ENCODE data around the gene LONRF2.
A peak's percentile ranks its signal among the peaks of the same experiment; 100 is the strongest.
"Not testable (repeated sequence)": the region's sequence is repeated elsewhere in the genome, so short reads cannot be mapped to it uniquely, and the experiment has no call there.

LONRF2 gene

DNA sequence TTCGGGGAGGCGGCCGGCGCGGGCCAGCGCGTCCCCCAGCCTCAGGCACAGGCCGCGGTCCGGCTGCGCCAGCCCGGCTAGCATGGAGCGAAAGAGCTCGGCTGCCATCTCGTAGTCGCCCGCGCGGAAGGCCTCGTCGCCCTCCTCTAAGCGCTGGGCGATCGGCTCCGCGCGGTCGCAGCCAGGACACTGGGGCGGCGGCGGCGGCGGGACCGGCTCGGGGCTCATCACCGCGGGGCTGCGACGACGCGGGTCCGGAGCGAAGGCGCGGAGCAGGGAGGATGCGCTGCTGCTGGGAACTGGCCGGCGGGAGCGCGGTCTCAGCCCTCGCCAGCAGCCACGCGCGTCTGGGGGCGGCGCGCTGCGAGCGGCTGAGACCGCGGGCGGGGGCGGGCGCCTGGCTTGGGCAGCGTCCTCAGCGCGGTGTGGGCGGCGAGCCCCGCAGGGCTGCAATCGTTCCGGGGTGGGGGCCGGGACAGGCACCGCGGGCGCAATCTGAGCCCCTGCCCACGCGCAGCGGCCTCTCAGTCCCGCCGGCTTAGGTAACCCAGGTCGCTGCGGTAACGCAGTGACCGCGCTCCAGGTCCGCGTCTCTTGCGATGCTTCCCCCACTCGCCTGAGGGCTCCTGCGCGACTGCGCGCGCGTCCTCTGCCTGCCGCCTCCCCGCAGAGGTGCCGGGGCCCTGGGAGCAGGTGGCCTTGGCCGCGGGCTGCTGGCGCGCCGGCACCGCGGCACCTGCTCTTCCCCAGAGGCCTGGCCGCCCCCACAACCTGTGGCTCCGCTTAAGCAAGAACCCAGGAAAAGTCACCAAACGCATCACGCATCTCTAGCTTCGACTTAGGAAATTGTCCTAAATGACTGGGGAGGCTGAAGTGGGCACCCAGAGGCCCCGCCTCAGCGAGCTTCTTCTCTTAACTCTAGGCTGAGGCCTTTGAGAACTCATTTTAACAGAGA, at the start of gene LONRF2:
Gene LONRF2, minus strand, starts transcription at position 636 of the 955 bp plus-strand sequence. Its CDS starts 408 bp downstream, at position 228.
- ChIA-PET CTCF (interaction anchor here (1.6 to 2.2 kb wide), 2 partner anchors 59 to 60 kb away, joined by 6 to 8 read pairs; no protein-coding TSS in a partner anchor), POLR2A (interaction anchor here (1.0 to 3.0 kb wide), 4 partner anchors 21 to 62 kb away, joined by 3 to 16 read pairs (median 4); no protein-coding TSS in a partner anchor)
- no peak for TF ChIP-seq TARDBP (IDR thresholded peaks at IDR 0.05)
- peak; percentile 56; the same call in 1 of the 2 replicates for TF ChIP-seq L3MBTL2 (conservative IDR thresholded peaks at IDR 0.05)
- no peak for TF ChIP-seq FOXM1 (IDR thresholded peaks at IDR 0.05; ENCODE audit: borderline replicate concordance)
- DNase-seq (ENCODE audit: extremely low spot score) = peak; percentile 58

DNA sequence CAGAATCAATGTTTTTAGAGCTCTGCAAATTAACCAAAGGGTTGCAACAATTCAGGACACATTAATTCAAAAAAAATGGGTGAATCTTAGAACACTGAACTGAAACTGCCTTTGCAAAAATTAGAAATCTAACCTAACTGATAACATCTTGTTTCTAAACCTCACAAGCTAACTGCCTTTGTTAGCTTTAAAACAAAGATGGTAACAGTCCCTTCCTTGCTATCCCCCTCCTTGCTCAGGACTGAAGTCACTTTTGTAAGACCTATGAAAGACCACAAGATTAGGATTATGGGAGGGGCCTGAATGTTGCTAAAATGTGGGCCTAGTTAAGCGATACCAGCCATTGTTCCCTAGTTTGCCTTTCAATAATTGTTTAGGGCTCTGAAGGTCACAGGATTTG, 44.9 kb upstream of the LONRF2 start:
- CTCF ChIA-PET = interaction anchor here (1.2 to 2.7 kb wide), 2 partner anchors 14 to 104 kb away, joined by 3 to 11 read pairs; no protein-coding TSS in a partner anchor
- no peak for DNase-seq (ENCODE audit: extremely low spot score)
- POLR2A ChIA-PET = interaction anchor here (0.7 kb wide), 1 partner anchor 50 kb away, joined by 3 read pairs; no protein-coding TSS in a partner anchor
- TF ChIP-seq SUZ12 (IDR thresholded peaks at IDR 0.05) = no peak
- no peak for TF ChIP-seq FOXA1 (IDR thresholded peaks at IDR 0.05)
- no peak for TF ChIP-seq ELF4 (IDR thresholded peaks at IDR 0.05)
- no peak for TF ChIP-seq NFRKB (IDR thresholded peaks at IDR 0.05)
- no peak for TF ChIP-seq L3MBTL2 (conservative IDR thresholded peaks at IDR 0.05)
- TF ChIP-seq CTBP1 (IDR thresholded peaks at IDR 0.05; ENCODE audit: borderline replicate concordance) = no peak
- no peak for TF ChIP-seq FOXM1 (IDR thresholded peaks at IDR 0.05; ENCODE audit: borderline replicate concordance)
- no peak for TF ChIP-seq BHLHE40 (IDR thresholded peaks at IDR 0.05; ENCODE audit: borderline replicate concordance)
- no peak for TF ChIP-seq SP1 (IDR thresholded peaks at IDR 0.05)
- no peak for TF ChIP-seq ZNF384 (IDR thresholded peaks at IDR 0.05)
- TF ChIP-seq ARNT (IDR thresholded peaks at IDR 0.05) = no peak
- no peak for TF ChIP-seq TARDBP (IDR thresholded peaks at IDR 0.05)
- TF ChIP-seq LEF1 (IDR thresholded peaks at IDR 0.05; ENCODE audit: borderline replicate concordance) = no peak
- TF ChIP-seq, protein P1, sequence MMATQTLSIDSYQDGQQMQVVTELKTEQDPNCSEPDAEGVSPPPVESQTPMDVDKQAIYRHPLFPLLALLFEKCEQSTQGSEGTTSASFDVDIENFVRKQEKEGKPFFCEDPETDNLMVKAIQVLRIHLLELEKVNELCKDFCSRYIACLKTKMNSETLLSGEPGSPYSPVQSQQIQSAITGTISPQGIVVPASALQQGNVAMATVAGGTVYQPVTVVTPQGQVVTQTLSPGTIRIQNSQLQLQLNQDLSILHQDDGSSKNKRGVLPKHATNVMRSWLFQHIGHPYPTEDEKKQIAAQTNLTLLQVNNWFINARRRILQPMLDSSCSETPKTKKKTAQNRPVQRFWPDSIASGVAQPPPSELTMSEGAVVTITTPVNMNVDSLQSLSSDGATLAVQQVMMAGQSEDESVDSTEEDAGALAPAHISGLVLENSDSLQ (IDR thresholded peaks at IDR 0.05) = no peak

DNA sequence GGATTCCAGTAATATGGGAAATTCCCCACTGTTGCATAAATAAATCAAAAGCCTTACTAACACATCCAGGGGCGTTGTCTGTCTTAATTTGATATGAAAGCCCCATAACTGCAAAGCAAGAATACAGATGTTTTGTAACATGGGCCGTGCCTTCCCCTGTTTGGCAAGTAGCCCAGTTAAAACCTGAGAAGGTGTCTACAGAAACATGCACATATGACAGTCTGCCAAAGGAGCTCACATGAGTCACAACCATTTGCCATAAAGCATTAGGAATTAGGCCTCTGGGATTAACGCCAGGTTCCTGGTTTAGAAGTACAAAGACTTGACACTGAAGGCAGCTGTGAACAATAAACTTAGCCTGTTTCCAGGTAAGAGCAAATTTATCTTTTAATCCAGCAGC, 43.1 kb upstream of the LONRF2 start:
- ChIA-PET CTCF (interaction anchor here (0.8 to 2.7 kb wide), 2 partner anchors 15 to 16 kb away, joined by 4 to 11 read pairs; no protein-coding TSS in a partner anchor), POLR2A (no interaction called here)
- TF ChIP-seq CTBP1 (IDR thresholded peaks at IDR 0.05; ENCODE audit: borderline replicate concordance) = no peak
- no peak for TF ChIP-seq HDGF (IDR thresholded peaks at IDR 0.05; ENCODE audit: borderline replicate concordance)
- TF ChIP-seq TARDBP (IDR thresholded peaks at IDR 0.05) = no peak
- DNase-seq (ENCODE audit: extremely low spot score) = no peak

DNA sequence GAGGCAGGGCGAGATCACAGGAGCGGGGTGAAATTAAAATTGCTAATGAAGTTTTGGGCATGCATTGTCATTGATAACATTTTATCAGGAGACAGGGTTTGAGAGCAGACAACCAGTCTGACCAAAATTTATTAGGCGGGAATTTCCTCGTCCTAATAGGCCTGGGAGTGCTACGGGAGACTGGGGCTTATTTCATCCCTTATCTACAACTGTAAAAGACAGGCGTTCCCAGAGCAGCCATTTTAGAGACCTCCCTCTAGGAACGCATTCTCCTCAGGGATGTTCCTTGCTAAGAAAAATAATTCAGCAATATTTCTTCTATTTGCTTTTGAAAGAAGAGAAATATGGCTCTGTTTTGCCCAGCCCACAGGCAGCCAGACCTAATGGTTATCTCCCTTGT, 40.0 kb upstream of the LONRF2 start:
- POLR2A ChIA-PET; DNase-seq (ENCODE audit: extremely low spot score); CTCF ChIA-PET: not testable (repeated sequence)

DNA sequence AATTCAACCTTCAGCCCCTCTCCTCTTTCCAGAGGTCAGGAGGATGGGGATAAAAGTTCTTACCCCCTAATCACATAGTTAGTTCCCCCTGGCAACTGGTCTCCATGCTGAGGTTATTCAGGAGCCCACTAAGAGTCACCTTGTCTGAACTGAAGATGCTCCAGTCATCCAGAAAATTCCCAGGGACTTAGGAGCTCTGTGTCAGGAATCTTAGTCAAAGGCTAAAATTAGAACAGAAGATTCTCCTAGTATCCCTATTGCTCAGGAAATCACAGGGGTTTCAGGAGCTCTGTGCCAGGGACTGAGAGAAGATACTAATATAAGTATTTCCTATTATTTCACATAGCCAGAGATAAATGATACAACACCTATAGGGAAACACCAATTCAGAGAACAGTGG, 37.3 kb upstream of the LONRF2 start:
- ChIA-PET POLR2A (no interaction called here), CTCF (no interaction called here)
- DNase-seq (ENCODE audit: extremely low spot score) = no peak

DNA sequence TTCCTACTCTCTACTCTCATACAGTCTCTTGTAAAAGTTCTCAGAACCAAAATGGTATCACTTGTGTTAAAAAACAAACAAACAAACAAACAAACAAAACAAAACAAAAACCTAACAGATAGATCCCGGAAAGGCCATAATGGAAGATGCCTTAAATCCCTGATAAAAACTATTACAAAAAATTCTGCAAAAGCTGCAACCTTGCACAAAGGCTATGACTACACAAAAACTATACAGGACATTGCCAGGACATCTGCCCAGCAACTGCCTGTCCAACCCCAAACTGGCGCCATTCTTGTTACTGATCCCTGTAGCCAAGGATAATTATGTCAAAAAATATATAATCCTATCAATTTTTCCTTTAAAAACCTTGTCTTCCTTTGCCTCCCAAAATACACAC, 36.3 kb upstream of the LONRF2 start:
- TF ChIP-seq FOXA1 (IDR thresholded peaks at IDR 0.05) (no peak), NFRKB (IDR thresholded peaks at IDR 0.05) (no peak), L3MBTL2 (conservative IDR thresholded peaks at IDR 0.05) (no peak), HDGF (IDR thresholded peaks at IDR 0.05; ENCODE audit: borderline replicate concordance) (no peak), ARNT (IDR thresholded peaks at IDR 0.05) (no peak)
- ChIA-PET POLR2A (no interaction called here), CTCF (no interaction called here)
- no peak for DNase-seq (ENCODE audit: extremely low spot score)

More for the DNA sequence above, 37.3 kb upstream of the LONRF2 start:
- TF ChIP-seq CTBP1 (IDR thresholded peaks at IDR 0.05; ENCODE audit: borderline replicate concordance) = no peak
- no peak for TF ChIP-seq TARDBP (IDR thresholded peaks at IDR 0.05)
- no peak for TF ChIP-seq FOXK2 (IDR thresholded peaks at IDR 0.05)
- no peak for TF ChIP-seq L3MBTL2 (conservative IDR thresholded peaks at IDR 0.05)
- TF ChIP-seq LEF1 (IDR thresholded peaks at IDR 0.05; ENCODE audit: borderline replicate concordance) = no peak
- TF ChIP-seq, protein P1 (IDR thresholded peaks at IDR 0.05) = no peak
- TF ChIP-seq SUZ12 (IDR thresholded peaks at IDR 0.05) = no peak
- no peak for TF ChIP-seq FOXA1 (IDR thresholded peaks at IDR 0.05)
- TF ChIP-seq ZNF384 (IDR thresholded peaks at IDR 0.05) = no peak
- TF ChIP-seq BHLHE40 (IDR thresholded peaks at IDR 0.05; ENCODE audit: borderline replicate concordance) = no peak
- TF ChIP-seq ARNT (IDR thresholded peaks at IDR 0.05) = no peak
- no peak for TF ChIP-seq NFRKB (IDR thresholded peaks at IDR 0.05)
- TF ChIP-seq ELF4 (IDR thresholded peaks at IDR 0.05) = no peak
- TF ChIP-seq FOXM1 (IDR thresholded peaks at IDR 0.05; ENCODE audit: borderline replicate concordance) = no peak

DNA sequence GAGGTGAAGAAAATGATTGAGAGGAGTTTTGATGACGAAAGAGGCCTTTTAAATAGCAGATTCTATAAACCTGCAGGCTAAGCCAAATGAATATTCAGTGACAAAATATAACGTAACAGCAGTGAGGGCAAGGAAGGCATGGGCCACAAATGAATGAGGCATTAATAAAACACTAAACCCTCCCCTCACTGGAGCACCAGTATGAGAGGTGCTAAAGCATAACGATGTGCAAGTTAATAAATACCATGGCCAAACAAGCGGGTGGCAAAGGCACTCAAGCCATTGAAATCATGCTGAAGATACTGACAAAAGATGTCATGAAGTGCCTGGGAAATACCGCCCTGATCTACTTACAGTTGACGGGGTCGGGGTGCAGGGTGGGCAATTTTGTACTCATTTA, 30.2 kb upstream of the LONRF2 start:
- ChIA-PET CTCF (no interaction called here), POLR2A (no interaction called here)
- TF ChIP-seq ELF4 (IDR thresholded peaks at IDR 0.05) (no peak), HDGF (IDR thresholded peaks at IDR 0.05; ENCODE audit: borderline replicate concordance) (no peak), CTBP1 (IDR thresholded peaks at IDR 0.05; ENCODE audit: borderline replicate concordance) (no peak), BHLHE40 (IDR thresholded peaks at IDR 0.05; ENCODE audit: borderline replicate concordance) (no peak), TARDBP (IDR thresholded peaks at IDR 0.05) (no peak), FOXM1 (IDR thresholded peaks at IDR 0.05; ENCODE audit: borderline replicate concordance) (no peak), L3MBTL2 (conservative IDR thresholded peaks at IDR 0.05) (no peak), NFRKB (IDR thresholded peaks at IDR 0.05) (no peak), SUZ12 (IDR thresholded peaks at IDR 0.05) (no peak), ARNT (IDR thresholded peaks at IDR 0.05) (no peak), FOXA1 (IDR thresholded peaks at IDR 0.05) (no peak), ZNF384 (IDR thresholded peaks at IDR 0.05) (no peak), SP1 (IDR thresholded peaks at IDR 0.05) (no peak), LEF1 (IDR thresholded peaks at IDR 0.05; ENCODE audit: borderline replicate concordance) (no peak), FOXK2 (IDR thresholded peaks at IDR 0.05) (no peak)
- TF ChIP-seq, protein P1 (IDR thresholded peaks at IDR 0.05) = no peak
- no peak for DNase-seq (ENCODE audit: extremely low spot score)

All from HEK293T (cell line).